Activated T-cell treated with anti-CD3 and anti-CD28 coated beads, Interleukin-2, amount 50 U/mL, for 4 hours (primary cell): ENCODE results near the gene ARNT2. TPM values are rescaled to one million over a fixed set of nuclear protein-coding genes. Genes with fewer than 3 reads are reported as not detected.

ENCODE experiments used
- ATAC-seq, 2 donors: fragments of 200-7000 bp; cut with Tn5 transposase; one replicate each; pipeline ENCODE4 v1.10.0; 2021
- DNase-seq: peaks from one replicate; pipeline ENCODE4 v3.0.0-alpha.2; 2020
- H3K27me3 Mint-ChIP-seq: one replicate; pipeline ENCODE4 v1.8.0; 2021; ENCODE audit warnings: low read depth, mixed read lengths
- H3K36me3 Mint-ChIP-seq: one replicate; pipeline ENCODE4 v1.8.0; 2022; ENCODE audit warnings: mixed read lengths; ENCODE audit not compliant: insufficient read depth
- H3K4me1 Mint-ChIP-seq: one replicate; pipeline ENCODE4 v1.8.0; 2021; ENCODE audit warnings: low read depth, mixed read lengths
- H3K4me3 Mint-ChIP-seq: one replicate; pipeline ENCODE4 v1.8.0; 2021; ENCODE audit warnings: mild to moderate bottlenecking, moderate library complexity, mixed read lengths
- H3K9me3 Mint-ChIP-seq: one replicate; pipeline ENCODE4 v1.8.0; 2021; ENCODE audit warnings: mixed read lengths
- total RNA-seq, 3 donors: library from RNA; stranded (reverse); gene quantifications; one replicate each; pipeline ENCODE4 v1.2.1, GENCODE V29; 2021

ARNT2 gene
- total RNA-seq, 3 donors from 2014 or later: 0.11 to 0.15 TPM; not detected in 1

- H3K4me3 Mint-ChIP-seq: no peak overlapping the region
- H3K9me3 Mint-ChIP-seq: no peaks in the 10 kb centered on the region
- no peak for ATAC-seq
- no peak for DNase-seq
- peaks cover 4% of the 10 kb centered on the region for H3K4me1 Mint-ChIP-seq
- peaks cover 9% of the 10 kb centered on the region for H3K27me3 Mint-ChIP-seq
- no peaks in the 10 kb centered on the region for H3K36me3 Mint-ChIP-seq
Measured at GRCh38 chr15:80459818-80460217, 55.6 kb downstream of the ARNT2 start.

GRCh38 chr15:80461356-80462095, 57.3 kb downstream of the ARNT2 start:
- DNase-seq (no peak), ATAC-seq (no peak)
- no peak overlapping the region for H3K4me3 Mint-ChIP-seq
- no peaks in the 10 kb centered on the region for H3K4me1 Mint-ChIP-seq
- H3K9me3 Mint-ChIP-seq: no peaks in the 10 kb centered on the region
- H3K27me3 Mint-ChIP-seq: peaks cover 4% of the 10 kb centered on the region
- no peaks in the 10 kb centered on the region for H3K36me3 Mint-ChIP-seq

GRCh38 chr15:80462111-80462510, 57.9 kb downstream of the ARNT2 start:
- Mint-ChIP-seq H3K4me3 (no peak overlapping the region), H3K4me1 (no peaks in the 10 kb centered on the region), H3K27me3 (peaks cover 4% of the 10 kb centered on the region), H3K36me3 (no peaks in the 10 kb centered on the region), H3K9me3 (no peaks in the 10 kb centered on the region)
- ATAC-seq: no peak
- no peak for DNase-seq

GRCh38 chr15:80462836-80463512, 58.8 kb downstream of the ARNT2 start:
- Mint-ChIP-seq H3K4me1 (no peaks in the 10 kb centered on the region), H3K27me3 (peaks cover 4% of the 10 kb centered on the region), H3K9me3 (no peaks in the 10 kb centered on the region), H3K4me3 (no peak overlapping the region), H3K36me3 (no peaks in the 10 kb centered on the region)
- DNase-seq: no peak
- no peak for ATAC-seq

GRCh38 chr15:80464951-80465625, 60.9 kb downstream of the ARNT2 start:
- H3K4me3 Mint-ChIP-seq: no peak overlapping the region
- H3K27me3 Mint-ChIP-seq: peaks cover 2% of the 10 kb centered on the region
- no peak for ATAC-seq
- H3K36me3 Mint-ChIP-seq: no peaks in the 10 kb centered on the region
- H3K9me3 Mint-ChIP-seq: no peaks in the 10 kb centered on the region
- no peaks in the 10 kb centered on the region for H3K4me1 Mint-ChIP-seq
- DNase-seq: no peak

- Mint-ChIP-seq H3K9me3 (no peaks in the 10 kb centered on the region), H3K4me1 (no peaks in the 10 kb centered on the region), H3K4me3 (no peak overlapping the region), H3K27me3 (peaks cover 2% of the 10 kb centered on the region), H3K36me3 (no peaks in the 10 kb centered on the region)
- DNase-seq (no peak), ATAC-seq (no peak)
Measured at GRCh38 chr15:80465626-80466005, 61.4 kb downstream of the ARNT2 start.

- Mint-ChIP-seq H3K27me3 (peaks cover 7% of the 10 kb centered on the region), H3K4me3 (no peak overlapping the region), H3K4me1 (no peaks in the 10 kb centered on the region), H3K9me3 (no peaks in the 10 kb centered on the region), H3K36me3 (no peaks in the 10 kb centered on the region)
- ATAC-seq: no peak
- no peak for DNase-seq
Measured at GRCh38 chr15:80466543-80466942, 62.4 kb downstream of the ARNT2 start.

- no peaks in the 10 kb centered on the region for H3K9me3 Mint-ChIP-seq
- DNase-seq: no peak
- H3K4me3 Mint-ChIP-seq: no peak overlapping the region
- no peaks in the 10 kb centered on the region for H3K4me1 Mint-ChIP-seq
- no peak for ATAC-seq
- peaks cover 8% of the 10 kb centered on the region for H3K27me3 Mint-ChIP-seq
- H3K36me3 Mint-ChIP-seq: no peaks in the 10 kb centered on the region
Measured at GRCh38 chr15:80467311-80467714, 63.1 kb downstream of the ARNT2 start.

- ATAC-seq: no peak
- H3K36me3 Mint-ChIP-seq: no peaks in the 10 kb centered on the region
- H3K4me1 Mint-ChIP-seq: no peaks in the 10 kb centered on the region
- no peak for DNase-seq
- H3K27me3 Mint-ChIP-seq: peaks cover 12% of the 10 kb centered on the region
- H3K9me3 Mint-ChIP-seq: no peaks in the 10 kb centered on the region
- H3K4me3 Mint-ChIP-seq: no peak overlapping the region
Measured at GRCh38 chr15:80468796-80469195, 64.6 kb downstream of the ARNT2 start.

- no peaks in the 10 kb centered on the region for H3K4me1 Mint-ChIP-seq
- peaks cover 12% of the 10 kb centered on the region for H3K27me3 Mint-ChIP-seq
- DNase-seq (no peak), ATAC-seq (no peak)
- H3K36me3 Mint-ChIP-seq: no peaks in the 10 kb centered on the region
- H3K4me3 Mint-ChIP-seq: no peak overlapping the region
- peaks cover 7% of the 10 kb centered on the region for H3K9me3 Mint-ChIP-seq
Measured at GRCh38 chr15:80471881-80472280, 67.7 kb downstream of the ARNT2 start.

- H3K4me3 Mint-ChIP-seq: no peak overlapping the region
- peaks cover 11% of the 10 kb centered on the region for H3K9me3 Mint-ChIP-seq
- ATAC-seq: no peak
- DNase-seq: no peak
- H3K27me3 Mint-ChIP-seq: peaks cover 10% of the 10 kb centered on the region
- no peaks in the 10 kb centered on the region for H3K4me1 Mint-ChIP-seq
- H3K36me3 Mint-ChIP-seq: no peaks in the 10 kb centered on the region
Measured at GRCh38 chr15:80473286-80474223, 69.4 kb downstream of the ARNT2 start.

- no peak overlapping the region for H3K4me3 Mint-ChIP-seq
- H3K36me3 Mint-ChIP-seq: no peaks in the 10 kb centered on the region
- ATAC-seq (no peak), DNase-seq (no peak)
- H3K4me1 Mint-ChIP-seq: no peaks in the 10 kb centered on the region
- peaks cover 10% of the 10 kb centered on the region for H3K27me3 Mint-ChIP-seq
- peaks cover 11% of the 10 kb centered on the region for H3K9me3 Mint-ChIP-seq
Measured at GRCh38 chr15:80474224-80475215, 70.3 kb downstream of the ARNT2 start.

GRCh38 chr15:80475572-80475971, 71.4 kb downstream of the ARNT2 start:
- ATAC-seq: no peak
- H3K36me3 Mint-ChIP-seq: no peaks in the 10 kb centered on the region

More at GRCh38 chr15:80475572-80475971, 71.4 kb downstream of the ARNT2 start:
- Mint-ChIP-seq H3K4me3 (no peak overlapping the region), H3K27me3 (peaks cover 10% of the 10 kb centered on the region), H3K9me3 (peaks cover 11% of the 10 kb centered on the region), H3K4me1 (no peaks in the 10 kb centered on the region)
- DNase-seq: no peak
